ENCODE results near the gene ASIC2.
"Not testable (repeated sequence)": the region's sequence is repeated elsewhere in the genome, so short reads cannot be mapped to it uniquely, and the experiment has no call there.

The ASIC2 gene

GRCh38 chr17:32992321-32993033, 300.6 kb downstream of the ASIC2 start:
- Histone ChIP-seq H3K4me3 (ENCODE audit: low read length) (no peak overlapping the region), H3K36me3 (ENCODE audit: control insufficient read depth, insufficient read depth, low read length) (no peaks in the 10 kb centered on the region), H3K4me1 (ENCODE audit: control insufficient read depth, insufficient read depth, low read length) (peaks cover 10% of the 10 kb centered on the region), H3K9me3 (ENCODE audit: control insufficient read depth, low read length) (no peaks in the 10 kb centered on the region), H3K9ac (ENCODE audit: low read length) (no peak overlapping the region), H3K27me3 (ENCODE audit: control insufficient read depth, insufficient read depth, low read length) (no peaks in the 10 kb centered on the region)

- Histone ChIP-seq H3K4me1 (ENCODE audit: control insufficient read depth, insufficient read depth, low read length) (peaks cover 10% of the 10 kb centered on the region), H3K27me3 (ENCODE audit: control insufficient read depth, insufficient read depth, low read length) (no peaks in the 10 kb centered on the region), H3K9me3 (ENCODE audit: control insufficient read depth, low read length) (no peaks in the 10 kb centered on the region), H3K4me3 (ENCODE audit: low read length) (no peak overlapping the region), H3K9ac (ENCODE audit: low read length) (no peak overlapping the region), H3K36me3 (ENCODE audit: control insufficient read depth, insufficient read depth, low read length) (no peaks in the 10 kb centered on the region)
Observed at GRCh38 chr17:32988481-32989101, 304.5 kb downstream of the ASIC2 start.

GRCh38 chr17:32987868-32988267, 305.2 kb downstream of the ASIC2 start:
- not testable (repeated sequence) for H3K9ac ChIP-seq (ENCODE audit: low read length); H3K27me3 ChIP-seq (ENCODE audit: control insufficient read depth, insufficient read depth, low read length); H3K4me3 ChIP-seq (ENCODE audit: low read length); H3K36me3 ChIP-seq (ENCODE audit: control insufficient read depth, insufficient read depth, low read length); H3K9me3 ChIP-seq (ENCODE audit: control insufficient read depth, low read length)
- H3K4me1 ChIP-seq (ENCODE audit: control insufficient read depth, insufficient read depth, low read length) = peaks cover 10% of the 10 kb centered on the region

- H3K4me3 ChIP-seq (ENCODE audit: low read length); H3K9ac ChIP-seq (ENCODE audit: low read length); H3K4me1 ChIP-seq (ENCODE audit: control insufficient read depth, insufficient read depth, low read length); H3K27me3 ChIP-seq (ENCODE audit: control insufficient read depth, insufficient read depth, low read length); H3K9me3 ChIP-seq (ENCODE audit: control insufficient read depth, low read length); H3K36me3 ChIP-seq (ENCODE audit: control insufficient read depth, insufficient read depth, low read length): not testable (repeated sequence)
Observed at GRCh38 chr17:32987453-32987805, 305.7 kb downstream of the ASIC2 start.

- Histone ChIP-seq H3K27me3 (ENCODE audit: control insufficient read depth, insufficient read depth, low read length) (no peaks in the 10 kb centered on the region), H3K4me1 (ENCODE audit: control insufficient read depth, insufficient read depth, low read length) (no peaks in the 10 kb centered on the region), H3K9me3 (ENCODE audit: control insufficient read depth, low read length) (peaks cover 4% of the 10 kb centered on the region), H3K36me3 (ENCODE audit: control insufficient read depth, insufficient read depth, low read length) (no peaks in the 10 kb centered on the region), H3K4me3 (ENCODE audit: low read length) (no peak overlapping the region), H3K9ac (ENCODE audit: low read length) (no peak overlapping the region)
Observed at GRCh38 chr17:32985050-32985756, 307.9 kb downstream of the ASIC2 start.

GRCh38 chr17:32981611-32982010, 311.5 kb downstream of the ASIC2 start:
- not testable (repeated sequence) for H3K9ac ChIP-seq (ENCODE audit: low read length); H3K4me3 ChIP-seq (ENCODE audit: low read length); H3K27me3 ChIP-seq (ENCODE audit: control insufficient read depth, insufficient read depth, low read length); H3K9me3 ChIP-seq (ENCODE audit: control insufficient read depth, low read length); H3K36me3 ChIP-seq (ENCODE audit: control insufficient read depth, insufficient read depth, low read length); H3K4me1 ChIP-seq (ENCODE audit: control insufficient read depth, insufficient read depth, low read length)

- H3K4me3 ChIP-seq (ENCODE audit: low read length) = no peak overlapping the region
- H3K9ac ChIP-seq (ENCODE audit: low read length) = no peak overlapping the region
- H3K27me3 ChIP-seq (ENCODE audit: control insufficient read depth, insufficient read depth, low read length) = no peaks in the 10 kb centered on the region
- H3K4me1 ChIP-seq (ENCODE audit: control insufficient read depth, insufficient read depth, low read length) = no peaks in the 10 kb centered on the region
- no peaks in the 10 kb centered on the region for H3K36me3 ChIP-seq (ENCODE audit: control insufficient read depth, insufficient read depth, low read length)
- H3K9me3 ChIP-seq (ENCODE audit: control insufficient read depth, low read length) = peaks cover 4% of the 10 kb centered on the region
Observed at GRCh38 chr17:32980230-32980629, 312.9 kb downstream of the ASIC2 start.

GRCh38 chr17:32976605-32977004, 316.5 kb downstream of the ASIC2 start:
- Histone ChIP-seq H3K4me3 (ENCODE audit: low read length) (no peak overlapping the region), H3K9ac (ENCODE audit: low read length) (no peak overlapping the region), H3K36me3 (ENCODE audit: control insufficient read depth, insufficient read depth, low read length) (no peaks in the 10 kb centered on the region), H3K27me3 (ENCODE audit: control insufficient read depth, insufficient read depth, low read length) (no peaks in the 10 kb centered on the region), H3K4me1 (ENCODE audit: control insufficient read depth, insufficient read depth, low read length) (peaks cover under 1% of the 10 kb centered on the region), H3K9me3 (ENCODE audit: control insufficient read depth, low read length) (peaks cover 2% of the 10 kb centered on the region)

- no peak overlapping the region for H3K4me3 ChIP-seq (ENCODE audit: low read length)
- H3K27me3 ChIP-seq (ENCODE audit: control insufficient read depth, insufficient read depth, low read length) = no peaks in the 10 kb centered on the region
- peaks cover 5% of the 10 kb centered on the region for H3K4me1 ChIP-seq (ENCODE audit: control insufficient read depth, insufficient read depth, low read length)
- no peak overlapping the region for H3K9ac ChIP-seq (ENCODE audit: low read length)
- no peaks in the 10 kb centered on the region for H3K9me3 ChIP-seq (ENCODE audit: control insufficient read depth, low read length)
- no peaks in the 10 kb centered on the region for H3K36me3 ChIP-seq (ENCODE audit: control insufficient read depth, insufficient read depth, low read length)
Observed at GRCh38 chr17:32976131-32976530, 317.0 kb downstream of the ASIC2 start.

- Histone ChIP-seq H3K4me3 (ENCODE audit: low read length) (no peak overlapping the region), H3K9me3 (ENCODE audit: control insufficient read depth, low read length) (no peaks in the 10 kb centered on the region), H3K9ac (ENCODE audit: low read length) (no peak overlapping the region), H3K36me3 (ENCODE audit: control insufficient read depth, insufficient read depth, low read length) (no peaks in the 10 kb centered on the region), H3K4me1 (ENCODE audit: control insufficient read depth, insufficient read depth, low read length) (peaks cover 16% of the 10 kb centered on the region), H3K27me3 (ENCODE audit: control insufficient read depth, insufficient read depth, low read length) (no peaks in the 10 kb centered on the region)
Observed at GRCh38 chr17:32971171-32971570, 321.9 kb downstream of the ASIC2 start.

GRCh38 chr17:32970281-32970680, 322.8 kb downstream of the ASIC2 start:
- H3K4me1 ChIP-seq (ENCODE audit: control insufficient read depth, insufficient read depth, low read length) = peaks cover 16% of the 10 kb centered on the region
- no peaks in the 10 kb centered on the region for H3K27me3 ChIP-seq (ENCODE audit: control insufficient read depth, insufficient read depth, low read length)
- H3K4me3 ChIP-seq (ENCODE audit: low read length) = no peak overlapping the region
- H3K9ac ChIP-seq (ENCODE audit: low read length) = no peak overlapping the region
- no peaks in the 10 kb centered on the region for H3K9me3 ChIP-seq (ENCODE audit: control insufficient read depth, low read length)
- no peaks in the 10 kb centered on the region for H3K36me3 ChIP-seq (ENCODE audit: control insufficient read depth, insufficient read depth, low read length)

- H3K27me3 ChIP-seq (ENCODE audit: control insufficient read depth, insufficient read depth, low read length); H3K4me3 ChIP-seq (ENCODE audit: low read length); H3K36me3 ChIP-seq (ENCODE audit: control insufficient read depth, insufficient read depth, low read length); H3K9ac ChIP-seq (ENCODE audit: low read length); H3K9me3 ChIP-seq (ENCODE audit: control insufficient read depth, low read length): not testable (repeated sequence)
- H3K4me1 ChIP-seq (ENCODE audit: control insufficient read depth, insufficient read depth, low read length) = peaks cover 16% of the 10 kb centered on the region
Observed at GRCh38 chr17:32969231-32969630, 323.9 kb downstream of the ASIC2 start.
